Measurements from ENCODE around the gene PPP3CA.
"Not testable (repeated sequence)": the region's sequence is repeated elsewhere in the genome, so short reads cannot be mapped to it uniquely, and the experiment has no call there.

Gene PPP3CA

DNA sequence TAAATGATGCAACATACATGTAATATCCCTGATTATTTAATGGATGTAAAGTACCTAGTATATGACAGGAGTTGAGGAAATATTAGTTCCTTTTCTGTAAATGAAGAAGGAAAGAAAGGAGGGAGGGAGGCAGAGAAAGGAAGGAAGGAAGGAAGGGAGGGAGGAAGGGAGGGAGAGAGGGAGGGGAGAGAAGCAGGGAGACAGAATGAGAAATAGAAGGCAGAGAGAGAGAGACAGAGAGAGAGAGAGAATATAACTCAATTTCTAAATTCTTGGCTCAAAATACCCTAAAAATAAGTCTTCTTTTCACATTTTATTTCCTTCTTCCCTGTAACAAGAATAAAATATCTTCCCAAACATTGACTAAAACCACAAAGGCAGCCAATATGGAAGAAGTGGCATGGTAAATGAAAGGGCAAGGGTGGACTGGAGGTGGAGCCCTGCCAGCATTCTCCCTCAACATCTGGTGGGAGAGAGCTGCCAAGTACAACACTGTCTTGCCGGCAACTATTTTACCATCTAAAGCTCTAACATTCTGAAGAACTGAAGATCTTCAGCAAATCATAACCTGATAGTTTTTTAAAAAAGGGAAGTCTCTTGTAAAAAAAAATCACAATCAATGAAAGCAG is 245.1 kb downstream of the PPP3CA start:
- H3K4me3 ChIP-seq (ENCODE audit: low read length): no peak overlapping the region
- H3K27me3 ChIP-seq (ENCODE audit: insufficient read depth, low read length): no peaks in the 10 kb centered on the region
- H3K9me3 ChIP-seq (ENCODE audit: insufficient read depth, low read depth, low read length): no peaks in the 10 kb centered on the region
- no peak overlapping the region for H3K9ac ChIP-seq (ENCODE audit: low read depth, low read length)
- no peaks in the 10 kb centered on the region for H3K36me3 ChIP-seq (ENCODE audit: insufficient read depth, low read depth, low read length)
- no peak overlapping the region for H3K27ac ChIP-seq (ENCODE audit: low read length)
- H3K4me1 ChIP-seq (ENCODE audit: insufficient read depth, low read length): peaks cover 6% of the 10 kb centered on the region

- Histone ChIP-seq H3K9ac (ENCODE audit: low read depth, low read length) (no peak overlapping the region), H3K27ac (ENCODE audit: low read length) (no peak overlapping the region), H3K4me1 (ENCODE audit: insufficient read depth, low read length) (peaks cover 6% of the 10 kb centered on the region)
Observed at GRCh38 chr4:101101072-101101471, 246.3 kb downstream of the PPP3CA start.

DNA sequence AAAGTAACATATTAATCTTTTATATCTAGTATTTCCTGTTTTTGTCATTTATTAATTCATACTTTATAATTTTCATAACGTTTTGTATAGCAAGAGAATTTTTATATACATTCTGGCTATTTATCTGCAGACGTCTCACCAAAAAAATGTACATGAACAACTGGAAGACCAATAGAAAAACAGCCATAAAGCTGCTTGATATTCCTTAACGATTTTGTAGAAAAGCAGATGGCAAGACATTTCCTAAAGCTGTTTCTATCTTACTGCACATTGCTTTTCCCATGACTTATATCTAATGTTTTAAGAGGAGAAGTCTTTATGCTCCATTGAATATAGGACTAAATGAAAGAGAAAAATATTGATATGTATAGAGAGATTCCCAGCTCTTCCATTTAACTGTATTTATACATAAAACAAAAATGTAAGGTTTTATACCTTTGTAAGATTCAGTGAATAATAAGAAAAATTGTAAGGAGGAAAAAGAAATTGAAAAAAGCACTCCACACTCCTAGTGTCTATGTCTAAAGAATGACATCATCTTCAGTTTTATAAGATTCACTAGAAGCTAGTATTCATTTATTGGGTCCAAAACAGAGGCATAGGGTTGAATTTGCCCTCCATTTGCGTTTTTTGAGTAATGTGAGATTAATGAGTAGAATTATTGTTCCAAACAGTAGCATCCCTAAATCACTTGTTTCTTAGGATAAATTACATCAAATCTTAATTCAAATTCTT is 248.5 kb downstream of the PPP3CA start:
- peaks cover 6% of the 10 kb centered on the region for H3K4me1 ChIP-seq (ENCODE audit: insufficient read depth, low read length)
- H3K4me3 ChIP-seq (ENCODE audit: low read length): no peak overlapping the region
- H3K27ac ChIP-seq (ENCODE audit: low read length): no peak overlapping the region
- H3K36me3 ChIP-seq (ENCODE audit: insufficient read depth, low read depth, low read length): no peaks in the 10 kb centered on the region
- H3K9me3 ChIP-seq (ENCODE audit: insufficient read depth, low read depth, low read length): no peaks in the 10 kb centered on the region
- no peak overlapping the region for H3K9ac ChIP-seq (ENCODE audit: low read depth, low read length)
- H3K27me3 ChIP-seq (ENCODE audit: insufficient read depth, low read length): no peaks in the 10 kb centered on the region

More at GRCh38 chr4:101101072-101101471, 246.3 kb downstream of the PPP3CA start:
- no peak overlapping the region for H3K4me3 ChIP-seq (ENCODE audit: low read length)
- no peaks in the 10 kb centered on the region for H3K27me3 ChIP-seq (ENCODE audit: insufficient read depth, low read length)
- H3K9me3 ChIP-seq (ENCODE audit: insufficient read depth, low read depth, low read length): no peaks in the 10 kb centered on the region
- no peaks in the 10 kb centered on the region for H3K36me3 ChIP-seq (ENCODE audit: insufficient read depth, low read depth, low read length)

GRCh38 chr4:101092609-101093008 is 254.7 kb downstream of the PPP3CA start:
- not testable (repeated sequence) for H3K36me3 ChIP-seq (ENCODE audit: insufficient read depth, low read depth, low read length); H3K27ac ChIP-seq (ENCODE audit: low read length); H3K27me3 ChIP-seq (ENCODE audit: insufficient read depth, low read length); H3K4me3 ChIP-seq (ENCODE audit: low read length); H3K9me3 ChIP-seq (ENCODE audit: insufficient read depth, low read depth, low read length); H3K9ac ChIP-seq (ENCODE audit: low read depth, low read length); H3K4me1 ChIP-seq (ENCODE audit: insufficient read depth, low read length)

- Histone ChIP-seq H3K27ac (ENCODE audit: low read length) (no peak overlapping the region), H3K36me3 (ENCODE audit: insufficient read depth, low read depth, low read length) (peaks cover 5% of the 10 kb centered on the region; the same call in 1 of the 2 replicates), H3K9ac (ENCODE audit: low read depth, low read length) (no peak overlapping the region), H3K9me3 (ENCODE audit: insufficient read depth, low read depth, low read length) (no peaks in the 10 kb centered on the region), H3K4me1 (ENCODE audit: insufficient read depth, low read length) (no peaks in the 10 kb centered on the region), H3K4me3 (ENCODE audit: low read length) (no peak overlapping the region), H3K27me3 (ENCODE audit: insufficient read depth, low read length) (no peaks in the 10 kb centered on the region)
Observed at GRCh38 chr4:101089168-101089567, 258.2 kb downstream of the PPP3CA start.

DNA sequence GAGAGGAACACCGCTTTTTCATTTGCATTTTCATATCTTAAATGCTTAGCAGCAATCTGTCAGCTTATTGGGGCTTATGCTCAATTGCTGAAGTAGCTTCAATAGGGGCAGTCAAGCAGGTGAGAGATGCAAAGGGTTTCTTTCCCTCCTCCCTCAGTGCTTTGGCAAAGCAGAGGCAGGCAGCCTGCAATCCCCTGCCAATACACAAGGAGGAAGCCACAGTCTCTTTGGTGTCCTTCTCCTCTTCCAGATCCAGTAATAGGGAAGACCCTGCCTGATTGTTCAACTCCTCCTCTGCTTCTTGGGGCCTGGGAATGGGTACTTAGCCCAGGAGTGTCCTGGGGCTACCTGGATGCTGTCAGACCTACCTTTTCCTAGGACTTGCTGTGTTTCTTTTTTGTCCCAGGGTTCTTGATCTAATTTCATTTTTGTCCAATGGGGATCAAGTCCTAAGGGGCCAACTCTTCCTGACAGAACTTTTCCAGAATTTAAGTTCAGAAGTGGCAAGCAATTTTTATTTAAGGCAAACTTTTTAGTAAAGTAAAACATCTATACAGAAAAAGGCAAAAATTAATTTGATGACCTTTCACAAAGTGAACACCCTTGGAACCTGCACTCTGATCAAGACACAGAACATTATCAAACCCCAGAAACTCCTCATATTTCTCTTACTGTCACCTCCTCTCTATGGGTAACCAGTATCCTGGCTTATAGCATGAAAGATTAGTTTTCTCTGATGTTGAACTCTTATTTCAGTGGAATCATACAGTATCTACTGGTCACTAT is 260.3 kb downstream of the PPP3CA start:
- no peaks in the 10 kb centered on the region for H3K4me1 ChIP-seq (ENCODE audit: insufficient read depth, low read length)
- H3K9me3 ChIP-seq (ENCODE audit: insufficient read depth, low read depth, low read length): no peaks in the 10 kb centered on the region
- H3K4me3 ChIP-seq (ENCODE audit: low read length): no peak overlapping the region
- no peaks in the 10 kb centered on the region for H3K36me3 ChIP-seq (ENCODE audit: insufficient read depth, low read depth, low read length)
- no peak overlapping the region for H3K27ac ChIP-seq (ENCODE audit: low read length)
- no peak overlapping the region for H3K9ac ChIP-seq (ENCODE audit: low read depth, low read length)
- H3K27me3 ChIP-seq (ENCODE audit: insufficient read depth, low read length): no peaks in the 10 kb centered on the region

DNA sequence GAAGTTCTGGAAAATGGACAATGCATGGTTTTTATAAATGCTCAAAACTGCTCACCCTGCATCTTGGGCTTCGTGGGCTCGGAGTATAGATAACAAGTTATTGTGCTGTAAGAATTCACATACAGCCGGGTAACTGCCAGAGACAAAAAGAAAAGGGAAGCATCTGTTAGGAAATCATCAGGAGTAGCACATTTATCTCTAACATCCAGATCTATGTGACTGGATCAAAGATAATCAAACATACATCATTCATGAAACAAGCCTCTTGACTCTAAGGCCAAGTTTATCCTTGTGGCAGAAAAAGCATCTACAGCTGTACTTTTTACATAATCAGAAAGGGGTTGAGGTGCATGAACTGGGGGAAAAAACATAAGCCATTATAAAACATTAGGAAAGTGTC is 264.2 kb downstream of the PPP3CA start:
- H3K9ac ChIP-seq (ENCODE audit: low read depth, low read length): no peak overlapping the region
- no peak overlapping the region for H3K4me3 ChIP-seq (ENCODE audit: low read length)
- H3K9me3 ChIP-seq (ENCODE audit: insufficient read depth, low read depth, low read length): no peaks in the 10 kb centered on the region
- H3K4me1 ChIP-seq (ENCODE audit: insufficient read depth, low read length): no peaks in the 10 kb centered on the region
- H3K36me3 ChIP-seq (ENCODE audit: insufficient read depth, low read depth, low read length): no peaks in the 10 kb centered on the region
- no peaks in the 10 kb centered on the region for H3K27me3 ChIP-seq (ENCODE audit: insufficient read depth, low read length)
- no peak overlapping the region for H3K27ac ChIP-seq (ENCODE audit: low read length)

DNA sequence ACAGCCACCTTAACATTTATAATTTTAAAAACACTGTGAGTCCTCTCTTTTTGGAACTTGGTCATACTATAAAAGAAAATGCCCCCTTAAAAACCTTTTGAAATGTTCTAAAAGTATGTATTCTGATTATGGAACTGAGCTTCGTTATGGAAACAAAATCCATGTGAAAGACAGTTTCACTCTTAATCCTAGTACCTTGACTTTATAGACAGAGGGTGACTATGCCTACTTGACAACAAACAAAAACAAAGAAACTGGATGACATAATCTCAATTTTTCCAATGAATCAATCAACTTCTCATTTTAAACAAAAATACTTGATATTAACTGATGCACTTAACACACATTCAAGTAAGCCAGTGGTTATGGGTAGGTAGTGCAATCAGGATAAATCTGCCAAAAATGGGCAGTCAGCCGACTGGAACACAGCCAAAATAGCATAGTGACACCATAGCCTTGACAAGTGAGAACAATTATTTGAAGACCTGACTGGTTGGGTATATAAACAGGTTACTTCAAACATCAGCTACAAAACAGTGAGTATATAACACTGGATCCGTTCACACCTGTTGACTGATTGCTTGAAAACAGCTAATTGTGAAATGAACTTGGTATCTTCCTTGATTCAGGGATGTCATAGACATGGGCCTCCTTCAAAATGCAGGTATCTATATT is 265.5 kb downstream of the PPP3CA start:
- H3K9me3 ChIP-seq (ENCODE audit: insufficient read depth, low read depth, low read length): no peaks in the 10 kb centered on the region
- no peak overlapping the region for H3K4me3 ChIP-seq (ENCODE audit: low read length)
- no peaks in the 10 kb centered on the region for H3K36me3 ChIP-seq (ENCODE audit: insufficient read depth, low read depth, low read length)
- H3K4me1 ChIP-seq (ENCODE audit: insufficient read depth, low read length): no peaks in the 10 kb centered on the region
- no peak overlapping the region for H3K9ac ChIP-seq (ENCODE audit: low read depth, low read length)
- no peak overlapping the region for H3K27ac ChIP-seq (ENCODE audit: low read length)
- H3K27me3 ChIP-seq (ENCODE audit: insufficient read depth, low read length): no peaks in the 10 kb centered on the region

DNA sequence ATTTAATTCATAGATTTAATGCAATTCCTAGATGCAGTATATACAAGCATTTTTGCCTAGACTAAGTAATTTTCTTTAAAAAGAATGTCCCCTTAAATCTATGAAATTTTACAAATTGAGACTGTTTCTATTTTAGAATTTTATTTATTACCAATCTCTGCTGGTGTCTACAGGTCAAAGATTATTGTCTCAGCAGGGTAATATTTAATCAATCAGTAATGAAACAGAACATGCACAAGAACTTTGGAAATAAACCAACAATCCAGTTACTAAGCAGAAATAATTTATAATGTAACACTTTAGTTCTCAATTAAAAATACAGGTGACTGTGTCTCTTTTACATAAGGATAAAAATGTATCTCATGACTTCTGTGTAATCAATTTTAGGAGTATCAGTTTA is 266.2 kb downstream of the PPP3CA start:
- no peaks in the 10 kb centered on the region for H3K36me3 ChIP-seq (ENCODE audit: insufficient read depth, low read depth, low read length)
- no peaks in the 10 kb centered on the region; the same call in 1 of the 2 replicates for H3K4me1 ChIP-seq (ENCODE audit: insufficient read depth, low read length)
- no peak overlapping the region for H3K9ac ChIP-seq (ENCODE audit: low read depth, low read length)
- H3K9me3 ChIP-seq (ENCODE audit: insufficient read depth, low read depth, low read length): no peaks in the 10 kb centered on the region
- no peaks in the 10 kb centered on the region for H3K27me3 ChIP-seq (ENCODE audit: insufficient read depth, low read length)
- no peak overlapping the region for H3K4me3 ChIP-seq (ENCODE audit: low read length)
- no peak overlapping the region for H3K27ac ChIP-seq (ENCODE audit: low read length)

DNA sequence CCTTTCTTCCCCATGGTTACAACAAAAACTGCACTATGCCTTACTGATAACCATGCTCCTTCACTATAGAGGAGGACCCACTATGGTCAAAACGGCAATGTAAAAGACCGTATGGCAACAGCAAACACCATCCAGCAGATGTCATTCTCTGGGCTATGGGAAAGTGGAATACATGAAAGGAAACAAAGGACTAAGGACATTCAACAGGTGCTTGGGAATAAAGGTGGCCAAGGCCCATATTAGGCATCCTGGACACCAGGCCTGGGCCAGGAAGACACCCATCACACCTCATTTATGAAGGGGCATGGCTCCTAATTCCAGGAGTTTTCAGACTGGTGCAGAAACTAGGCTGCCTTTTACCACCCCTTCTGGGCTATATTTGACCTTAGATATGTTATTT is 268.4 kb downstream of the PPP3CA start:
- H3K9ac ChIP-seq (ENCODE audit: low read depth, low read length): no peak overlapping the region
- H3K9me3 ChIP-seq (ENCODE audit: insufficient read depth, low read depth, low read length): no peaks in the 10 kb centered on the region
- no peaks in the 10 kb centered on the region for H3K36me3 ChIP-seq (ENCODE audit: insufficient read depth, low read depth, low read length)
- no peak overlapping the region for H3K4me3 ChIP-seq (ENCODE audit: low read length)
- no peak overlapping the region for H3K27ac ChIP-seq (ENCODE audit: low read length)
- H3K27me3 ChIP-seq (ENCODE audit: insufficient read depth, low read length): no peaks in the 10 kb centered on the region
- no peaks in the 10 kb centered on the region; the same call in 1 of the 2 replicates for H3K4me1 ChIP-seq (ENCODE audit: insufficient read depth, low read length)

- Histone ChIP-seq H3K4me3 (ENCODE audit: low read length) (no peak overlapping the region), H3K27me3 (ENCODE audit: insufficient read depth, low read length) (no peaks in the 10 kb centered on the region), H3K9ac (ENCODE audit: low read depth, low read length) (no peak overlapping the region), H3K9me3 (ENCODE audit: insufficient read depth, low read depth, low read length) (no peaks in the 10 kb centered on the region), H3K36me3 (ENCODE audit: insufficient read depth, low read depth, low read length) (no peaks in the 10 kb centered on the region), H3K4me1 (ENCODE audit: insufficient read depth, low read length) (peaks cover 7% of the 10 kb centered on the region), H3K27ac (ENCODE audit: low read length) (no peak overlapping the region)
Observed at GRCh38 chr4:101076032-101076431, 271.3 kb downstream of the PPP3CA start.
